Measurements from ENCODE around the gene DUSP5. TPM values are rescaled to one million over a fixed set of nuclear protein-coding genes. Genes with fewer than 3 reads are reported as not detected.

Gene DUSP5
- total RNA-seq, 1 experiment from 2014 or later: 23.6 TPM

- no peak overlapping the region for H3K4me2 ChIP-seq (ENCODE audit: low read depth, low read length, poor library complexity, severe bottlenecking)
- no peaks in the 10 kb centered on the region for H3K9me2 ChIP-seq (replicated peaks; ENCODE audit: insufficient read depth, low read length)
- no peak overlapping the region for H3K4me3 ChIP-seq (ENCODE audit: low read length)
- no peaks in the 10 kb centered on the region for H3K9me3 ChIP-seq (ENCODE audit: low read length)
- H3K36me3 ChIP-seq (ENCODE audit: insufficient read depth, low read length): no peaks in the 10 kb centered on the region
- H3K4me1 ChIP-seq (ENCODE audit: low read length): peaks cover 35% of the 10 kb centered on the region
- H3K27ac ChIP-seq (ENCODE audit: low read length): no peak overlapping the region
- no peak overlapping the region for H2AFZ ChIP-seq (ENCODE audit: low read length)
- no peak overlapping the region for H3K9ac ChIP-seq (ENCODE audit: low read length)
- no peaks in the 10 kb centered on the region; the same call in 1 of the 2 replicates for H3K27me3 ChIP-seq (ENCODE audit: low read length)
- H4K20me1 ChIP-seq (ENCODE audit: insufficient read depth, low read depth, low read length): peaks cover 13% of the 10 kb centered on the region
- DNase-seq: no peak
- H3K79me2 ChIP-seq (ENCODE audit: low read length): 0 out of 2 replicates have a peak, but pooled peaks cover under 1% of the 10 kb centered on the region
Observed at GRCh38 chr10:110493832-110494426, 3.8 kb upstream of the DUSP5 start.

- H3K4me2 ChIP-seq (ENCODE audit: low read depth, low read length, poor library complexity, severe bottlenecking): no peak overlapping the region
Observed at GRCh38 chr10:110494532-110494931, 3.2 kb upstream of the DUSP5 start.

DNA sequence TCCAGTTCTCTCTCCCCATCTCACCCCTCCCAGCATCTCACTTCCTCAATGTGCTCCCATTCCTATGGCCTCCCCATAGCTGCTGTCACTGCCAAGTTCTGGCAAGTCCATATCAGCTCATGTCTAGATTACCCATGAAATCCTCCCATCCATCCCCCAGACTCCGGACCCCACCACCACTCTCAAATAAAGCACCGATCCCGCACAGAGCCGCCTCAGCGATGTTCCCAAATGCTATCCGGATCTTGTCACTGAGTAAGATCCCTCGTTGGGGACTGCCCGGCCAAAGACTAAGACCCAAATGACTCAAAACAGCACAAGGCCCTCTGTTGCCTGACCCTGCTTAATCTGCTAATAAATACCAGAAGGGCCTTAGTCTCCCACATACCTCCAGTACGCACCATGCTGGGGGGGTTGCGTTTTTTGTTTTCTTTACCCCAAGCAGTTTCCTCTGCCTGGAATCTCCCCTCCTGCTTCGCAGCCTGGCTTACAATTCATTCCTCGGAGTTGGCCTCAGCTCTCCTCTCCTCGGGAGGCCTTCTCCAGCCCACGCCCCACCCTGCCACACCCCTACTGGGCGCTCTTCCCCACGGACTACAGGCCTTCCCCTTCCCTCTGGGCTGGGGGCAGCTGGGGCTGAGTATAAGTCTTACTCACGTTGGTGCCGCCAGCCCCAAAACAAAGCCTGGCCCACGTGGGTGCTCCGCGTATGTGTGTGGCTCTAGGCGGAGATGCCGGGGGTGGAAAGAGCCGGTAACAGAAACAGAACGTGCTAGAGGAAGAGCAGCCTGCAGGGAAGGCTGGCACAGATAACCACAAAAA is 1.8 kb upstream of the DUSP5 start:
- Histone ChIP-seq H3K9me2 (replicated peaks; ENCODE audit: insufficient read depth, low read length) (no peaks in the 10 kb centered on the region), H3K36me3 (ENCODE audit: insufficient read depth, low read length) (no peaks in the 10 kb centered on the region), H2AFZ (ENCODE audit: low read length) (no peak overlapping the region), H3K4me2 (ENCODE audit: low read depth, low read length, poor library complexity, severe bottlenecking) (no peak overlapping the region), H4K20me1 (ENCODE audit: insufficient read depth, low read depth, low read length) (peaks cover 32% of the 10 kb centered on the region), H3K79me2 (ENCODE audit: low read length) (0 out of 2 replicates have a peak, but pooled peaks cover 3% of the 10 kb centered on the region), H3K27ac (ENCODE audit: low read length) (no peak overlapping the region), H3K4me3 (ENCODE audit: low read length) (no peak overlapping the region; the same call in 1 of the 2 replicates), H3K9ac (ENCODE audit: low read length) (no peak overlapping the region), H3K4me1 (ENCODE audit: low read length) (peaks cover 47% of the 10 kb centered on the region), H3K27me3 (ENCODE audit: low read length) (no peaks in the 10 kb centered on the region; the same call in 1 of the 2 replicates), H3K9me3 (ENCODE audit: low read length) (no peaks in the 10 kb centered on the region)
- DNase-seq: no peak

More at GRCh38 chr10:110494532-110494931, 3.2 kb upstream of the DUSP5 start:
- Histone ChIP-seq H3K9ac (ENCODE audit: low read length) (no peak overlapping the region), H3K9me2 (replicated peaks; ENCODE audit: insufficient read depth, low read length) (no peaks in the 10 kb centered on the region), H2AFZ (ENCODE audit: low read length) (no peak overlapping the region), H3K27ac (ENCODE audit: low read length) (no peak overlapping the region), H4K20me1 (ENCODE audit: insufficient read depth, low read depth, low read length) (peaks cover 19% of the 10 kb centered on the region), H3K4me1 (ENCODE audit: low read length) (peaks cover 41% of the 10 kb centered on the region), H3K27me3 (ENCODE audit: low read length) (no peaks in the 10 kb centered on the region; the same call in 1 of the 2 replicates), H3K79me2 (ENCODE audit: low read length) (0 out of 2 replicates have a peak, but pooled peaks cover 3% of the 10 kb centered on the region), H3K4me3 (ENCODE audit: low read length) (no peak overlapping the region), H3K36me3 (ENCODE audit: insufficient read depth, low read length) (no peaks in the 10 kb centered on the region), H3K9me3 (ENCODE audit: low read length) (no peaks in the 10 kb centered on the region)
- no peak for DNase-seq

GRCh38 chr10:110496553-110497437 is 912 bp upstream of the DUSP5 start:
- H3K4me1 ChIP-seq (ENCODE audit: low read length): peaks cover 48% of the 10 kb centered on the region
- H3K27ac ChIP-seq (ENCODE audit: low read length): no peak overlapping the region
- H3K4me3 ChIP-seq (ENCODE audit: low read length): peak overlapping the region; percentile 85
- H3K4me2 ChIP-seq (ENCODE audit: low read depth, low read length, poor library complexity, severe bottlenecking): peak overlapping the region; percentile 94
- 0 out of 2 replicates have a peak, but pooled peaks cover 3% of the 10 kb centered on the region for H3K79me2 ChIP-seq (ENCODE audit: low read length)
- H2AFZ ChIP-seq (ENCODE audit: low read length): peak overlapping the region; percentile 91
- H3K9me3 ChIP-seq (ENCODE audit: low read length): no peaks in the 10 kb centered on the region
- H4K20me1 ChIP-seq (ENCODE audit: insufficient read depth, low read depth, low read length): peaks cover 40% of the 10 kb centered on the region
- no peaks in the 10 kb centered on the region for H3K36me3 ChIP-seq (ENCODE audit: insufficient read depth, low read length)
- H3K9me2 ChIP-seq (replicated peaks; ENCODE audit: insufficient read depth, low read length): no peaks in the 10 kb centered on the region
- peak overlapping the region; percentile 88 for H3K9ac ChIP-seq (ENCODE audit: low read length)
- DNase-seq: no peak
- no peaks in the 10 kb centered on the region; the same call in 1 of the 2 replicates for H3K27me3 ChIP-seq (ENCODE audit: low read length)

DNA sequence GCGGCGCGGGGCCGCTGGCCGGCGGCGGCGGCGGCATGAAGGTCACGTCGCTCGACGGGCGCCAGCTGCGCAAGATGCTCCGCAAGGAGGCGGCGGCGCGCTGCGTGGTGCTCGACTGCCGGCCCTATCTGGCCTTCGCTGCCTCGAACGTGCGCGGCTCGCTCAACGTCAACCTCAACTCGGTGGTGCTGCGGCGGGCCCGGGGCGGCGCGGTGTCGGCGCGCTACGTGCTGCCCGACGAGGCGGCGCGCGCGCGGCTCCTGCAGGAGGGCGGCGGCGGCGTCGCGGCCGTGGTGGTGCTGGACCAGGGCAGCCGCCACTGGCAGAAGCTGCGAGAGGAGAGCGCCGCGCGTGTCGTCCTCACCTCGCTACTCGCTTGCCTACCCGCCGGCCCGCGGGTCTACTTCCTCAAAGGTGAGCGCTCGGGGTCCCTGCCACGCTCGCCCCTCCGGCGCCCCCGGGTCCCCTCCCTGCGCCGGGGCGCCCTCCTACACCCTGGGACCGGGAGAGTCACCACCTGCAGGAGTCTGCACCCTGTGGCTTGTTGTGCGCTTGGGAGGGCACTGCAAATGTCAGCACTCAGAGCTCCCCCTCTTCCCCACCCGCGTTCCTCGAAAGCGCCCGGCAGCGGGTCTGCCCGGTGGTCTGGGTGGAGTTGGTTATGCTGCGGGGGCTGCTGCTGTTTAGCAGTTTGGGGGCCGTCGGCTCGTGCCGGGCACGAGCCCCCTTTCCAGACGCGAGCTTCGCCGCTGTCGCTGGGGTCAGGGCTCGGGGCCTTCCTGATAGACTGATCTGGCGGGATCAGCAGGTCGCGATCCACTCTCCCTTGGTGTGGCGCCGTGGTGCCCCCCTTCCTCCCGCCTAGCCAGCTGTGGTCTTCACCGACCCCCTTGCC is 627 bp downstream of the DUSP5 start:
- Histone ChIP-seq H3K79me2 (ENCODE audit: low read length) (0 out of 2 replicates have a peak, but pooled peaks cover 3% of the 10 kb centered on the region), H3K4me1 (ENCODE audit: low read length) (peaks cover 47% of the 10 kb centered on the region), H3K27me3 (ENCODE audit: low read length) (no peaks in the 10 kb centered on the region; the same call in 1 of the 2 replicates), H3K9me3 (ENCODE audit: low read length) (no peaks in the 10 kb centered on the region), H3K27ac (ENCODE audit: low read length) (no peak overlapping the region), H4K20me1 (ENCODE audit: insufficient read depth, low read depth, low read length) (peaks cover 53% of the 10 kb centered on the region), H2AFZ (ENCODE audit: low read length) (no peak overlapping the region), H3K4me3 (ENCODE audit: low read length) (peak overlapping the region; percentile 85), H3K36me3 (ENCODE audit: insufficient read depth, low read length) (0 out of 2 replicates have a peak, but pooled peaks cover under 1% of the 10 kb centered on the region), H3K9ac (ENCODE audit: low read length) (peak overlapping the region; percentile 65), H3K9me2 (replicated peaks; ENCODE audit: insufficient read depth, low read length) (no peaks in the 10 kb centered on the region), H3K4me2 (ENCODE audit: low read depth, low read length, poor library complexity, severe bottlenecking) (peak overlapping the region; percentile 94)
- peak; percentile 77 for DNase-seq

DNA sequence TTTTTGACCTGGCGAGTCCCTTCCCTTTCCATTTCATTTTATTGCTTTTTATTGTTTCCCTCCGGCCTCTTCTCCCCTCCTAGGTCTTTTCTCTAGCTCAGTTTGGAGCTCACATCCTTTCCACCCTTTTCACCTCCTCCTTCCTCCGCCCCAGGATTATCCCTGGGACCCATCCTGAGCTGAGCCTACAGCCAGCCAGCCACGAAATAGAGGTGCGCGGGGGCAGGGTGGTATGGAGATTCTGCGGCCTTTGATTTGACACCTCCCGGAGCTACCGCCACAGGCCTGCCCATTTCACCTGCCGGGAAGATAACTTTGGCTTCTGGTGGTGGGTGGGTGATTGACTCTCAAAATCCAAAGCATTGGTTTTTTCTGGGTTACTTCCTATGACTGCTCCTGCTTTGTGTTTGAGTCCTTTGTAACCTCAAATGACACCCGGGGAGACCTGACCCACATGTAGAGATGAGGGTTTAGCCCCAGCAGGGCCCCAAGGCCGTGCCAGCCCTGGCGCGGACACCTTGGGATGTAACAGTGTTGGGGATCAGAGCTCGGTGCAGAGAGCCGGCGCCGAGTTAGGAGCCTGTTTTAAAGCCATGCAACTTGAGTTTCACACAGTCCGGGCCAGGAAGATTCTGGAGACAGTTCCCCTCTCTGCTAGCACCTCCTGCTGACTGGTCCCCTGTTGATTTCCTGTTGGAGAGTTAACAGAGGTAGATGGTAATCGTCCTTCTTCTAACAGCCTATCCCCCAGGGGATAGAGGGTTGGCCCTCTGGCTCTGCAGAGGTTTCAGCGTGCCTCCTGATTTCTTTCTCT is 1.5 kb downstream of the DUSP5 start:
- H3K27ac ChIP-seq (ENCODE audit: low read length): no peak overlapping the region
- peaks cover 53% of the 10 kb centered on the region for H3K4me1 ChIP-seq (ENCODE audit: low read length)
- peak overlapping the region; percentile 65 for H3K9ac ChIP-seq (ENCODE audit: low read length)
- H2AFZ ChIP-seq (ENCODE audit: low read length): no peak overlapping the region
- H4K20me1 ChIP-seq (ENCODE audit: insufficient read depth, low read depth, low read length): peaks cover 61% of the 10 kb centered on the region
- H3K36me3 ChIP-seq (ENCODE audit: insufficient read depth, low read length): 0 out of 2 replicates have a peak, but pooled peaks cover 9% of the 10 kb centered on the region
- no peaks in the 10 kb centered on the region for H3K9me3 ChIP-seq (ENCODE audit: low read length)
- H3K79me2 ChIP-seq (ENCODE audit: low read length): 0 out of 2 replicates have a peak, but pooled peaks cover 3% of the 10 kb centered on the region
- H3K27me3 ChIP-seq (ENCODE audit: low read length): no peaks in the 10 kb centered on the region; the same call in 1 of the 2 replicates
- H3K4me2 ChIP-seq (ENCODE audit: low read depth, low read length, poor library complexity, severe bottlenecking): peak overlapping the region; percentile 94
- no peaks in the 10 kb centered on the region for H3K9me2 ChIP-seq (replicated peaks; ENCODE audit: insufficient read depth, low read length)
- DNase-seq: peak; percentile 78
- H3K4me3 ChIP-seq (ENCODE audit: low read length): peak overlapping the region; percentile 85

Measured in Karpas-422 (cell line).